K562 (cell line): ENCODE results near the gene BICDL1. TPM values are rescaled to one million over a fixed set of nuclear protein-coding genes. Genes with fewer than 3 reads are reported as not detected.

Source experiments
- ATAC-seq: fragments of 200-7000 bp; cut with Tn5 transposase; 3 replicates; pipeline ENCODE4 v1.9.1; 2020; ENCODE audit warnings: moderate library complexity
- BruUV-seq: library from RNA; stranded (reverse); fragments of 400-500 nt; replicated peaks from 2 replicates; lab custom pipeline; 2021; lab: Mats Ljungman, UMichigan
- CTCF ChIA-PET: fragments of 300-600 bp; formaldehyde crosslinking; extraction: SDS; loops from one replicate; lab custom pipeline; 2021; ENCODE audit warnings: low intra/inter-chr PET ratio; lab: Yijun Ruan, JAX
- POLR2A ChIA-PET: fragments of 300-600, 350-650 bp; sonication (Branson Sonifier 250); formaldehyde crosslinking; extraction: SDS; loops from one replicate; lab custom pipeline; 2021; ENCODE audit warnings: antibody characterized with exemption, inconsistent platforms; lab: Yijun Ruan, JAX
- DNase-seq, 4 experiments: peaks; one replicate each; pipeline versions ENCODE4 v3.0.0 to v3.0.0-alpha.2; 2011 to 2018; ENCODE audit warnings: low spot score in 3 of 4, mixed read lengths in 3 of 4; ENCODE audit errors: extremely low read depth in 1 of 4
- FAIRE-seq: peaks from 2 replicates; lab custom pipeline; 2011; peaks lifted over from hg19 to GRCh38; lab: Jason Lieb, UNC
- H2AFZ ChIP-seq: 2 replicates; pipeline ENCODE4 v1.6.0; 2011; ENCODE audit warnings: low read depth, low read length, control low read depth, inconsistent platforms
- H3K27ac ChIP-seq: fragments of 200-600 bp; 3 replicates; pipeline ENCODE4 v1.8.0; 2011; ENCODE audit warnings: low read depth, mild to moderate bottlenecking, control low read depth, inconsistent platforms, low read length, moderate library complexity, mixed read lengths; ENCODE audit errors: extremely low read depth
- H3K27me3 ChIP-seq, 2 experiments: fragments of 300-600 bp in 1 of 2; 2 replicates in 1 of 2; 3 replicates in 1 of 2; pipeline versions ENCODE4 v1.6.0 to v1.8.0; 2011; ENCODE audit warnings: inconsistent platforms in 2 of 2, low read length in 2 of 2, mild to moderate bottlenecking in 1 of 2, mixed read lengths in 1 of 2, moderate library complexity in 1 of 2; ENCODE audit not compliant: control insufficient read depth in 2 of 2, insufficient read depth in 2 of 2
- H3K36me3 ChIP-seq: fragments of 300-600 bp; 3 replicates; pipeline ENCODE4 v1.8.0; 2011; ENCODE audit warnings: mild to moderate bottlenecking, low read length, inconsistent platforms; ENCODE audit not compliant: control insufficient read depth, insufficient read depth
- H3K4me1 ChIP-seq, 2 experiments: fragments of 200-600 bp in 1 of 2; replicated peaks in 1 of 2; 2 replicates in 1 of 2; 3 replicates in 1 of 2; pipeline versions ENCODE4 v1.5.1 to v1.8.0; 2011; ENCODE audit warnings: inconsistent platforms in 2 of 2, low read length in 2 of 2, mild to moderate bottlenecking in 1 of 2, mixed read lengths in 1 of 2, moderate library complexity in 1 of 2; ENCODE audit not compliant: control insufficient read depth in 2 of 2, insufficient read depth in 2 of 2
- H3K4me2 ChIP-seq: 2 replicates; pipeline ENCODE4 v1.6.1; 2011; ENCODE audit warnings: low read length, control low read depth, inconsistent platforms, mixed read lengths; ENCODE audit not compliant: insufficient read depth
- H3K4me3 ChIP-seq: fragments of 200-600 bp; sonication (generic), shearing (Covaris generic); 2 replicates; pipeline ENCODE4 v1.5.1; 2016; ENCODE audit warnings: control low read depth, inconsistent platforms
- H3K79me2 ChIP-seq: fragments of 200-600 bp; 3 replicates; pipeline ENCODE4 v1.8.0; 2011; ENCODE audit warnings: low read length, inconsistent platforms; ENCODE audit not compliant: control insufficient read depth, insufficient read depth
- H3K9ac ChIP-seq, 2 experiments: 2 replicates each; pipeline versions ENCODE4 v1.6.0 to v1.6.1; 2011; ENCODE audit warnings: low read depth in 2 of 2, low read length in 2 of 2, control low read depth in 1 of 2, inconsistent platforms in 1 of 2, mild to moderate bottlenecking in 1 of 2, mixed read lengths in 1 of 2; ENCODE audit not compliant: insufficient read depth in 1 of 2
- H3K9me1 ChIP-seq: one replicate; pipeline ENCODE4 v1.6.0; 2011; ENCODE audit warnings: inconsistent platforms, mild to moderate bottlenecking, low read length, moderate library complexity; ENCODE audit not compliant: control insufficient read depth, insufficient read depth
- H3K9me3 ChIP-seq: replicated peaks from 2 replicates; pipeline ENCODE4 v1.5.1; 2011; ENCODE audit warnings: low read depth, low read length, inconsistent platforms; ENCODE audit not compliant: control insufficient read depth, insufficient read depth
- H4K20me1 ChIP-seq: replicated peaks from 2 replicates; pipeline ENCODE4 v1.6.1; 2011; ENCODE audit warnings: low read length, inconsistent platforms, mixed read lengths; ENCODE audit not compliant: control insufficient read depth, insufficient read depth
- FIP1L1 ChIP-seq: fragments of 200-400 bp; formaldehyde crosslinking; IDR thresholded peaks from 2 replicates; pipeline ENCODE4 v1.6.1; 2018; ENCODE audit warnings: mild to moderate bottlenecking, low read depth, low read length; ENCODE audit not compliant: poor library complexity, severe bottlenecking
- POLR2AphosphoS2 ChIP-seq: IDR thresholded peaks from 2 replicates; pipeline ENCODE4 v1.6.1; 2012; ENCODE audit warnings: low read length, improper control_type of control experiment
- POLR2G ChIP-seq: fragments of 200-400 bp; formaldehyde crosslinking; IDR thresholded peaks from 2 replicates; pipeline ENCODE4 v1.6.1; 2017; ENCODE audit warnings: low read depth, mild to moderate bottlenecking, antibody characterized with exemption, low read length, moderate library complexity
- RBM22 ChIP-seq: fragments of 200-400 bp; formaldehyde crosslinking; IDR thresholded peaks from 2 replicates; pipeline ENCODE4 v1.6.1; 2018; ENCODE audit warnings: low read length, low read depth; ENCODE audit not compliant: poor library complexity, severe bottlenecking
- RNF2 ChIP-seq: sonication (generic); IDR thresholded peaks from 2 replicates; pipeline ENCODE4 v1.6.1; 2016
- ZNF12 ChIP-seq: sonication (generic); formaldehyde crosslinking; IDR thresholded peaks from 2 replicates; pipeline ENCODE4 v1.4.0; 2020; ENCODE audit warnings: mild to moderate bottlenecking, missing genetic modification reagents
- WGBS: fragments of 100-300 bp; shearing (Covaris generic); methylation state at CpG from one replicate; pipeline ENCODE4 v1.1.6; 2016; ENCODE audit warnings: low coverage, mixed read lengths; ENCODE audit not compliant: insufficient coverage; ENCODE audit errors: missing lambda C conversion rate; 5-methylcytosine and 5-hydroxymethylcytosine counted together
- in situ Hi-C: fragments of 300-500 bp; cut with MboI; formaldehyde crosslinking; loops from 4 replicates; pipeline ENCODE4 v1.15.0; 2018; ENCODE audit warnings: inconsistent platforms, mixed read lengths
- intact Hi-C: fragments of 100-400 bp; cut with micrococcal nuclease; formaldehyde crosslinking; loops from 2 replicates; pipeline ENCODE4 v1.14.2; 2022
- polyA plus RNA-seq, 8 experiments: library from polyadenylated mRNA; depleted of rRNA in 4 of 8; stranded (reverse) in 5 of 8; unstranded in 3 of 8; fragments of >200 nt; fragmentation: Nextera tagmentation in 2 of 8; fragmentation: Illumina TruSeq in 1 of 8; extraction: Ambion mirVana in 2 of 8; extraction: Trizol in 1 of 8; gene quantifications; 2 replicates each; pipeline versions ENCODE4 v1.2.1 to v1.2.3, GENCODE V29; 2011 to 2014; ENCODE audit warnings: inconsistent platforms in 1 of 8, missing spikeins in 1 of 8
- total RNA-seq, 7 experiments: library from RNA; depleted of rRNA in 6 of 7; stranded (reverse); fragments of >200 nt in 6 of 7; fragmentation: Illumina TruSeq in 2 of 7; extraction: Trizol in 2 of 7; gene quantifications; 2 replicates each; pipeline versions ENCODE4 v1.2.1 to v1.2.3, GENCODE V29; 2011 to 2021; ENCODE audit warnings: low replicate concordance in 1 of 7
- TF ChIP-seq, protein P1 (sequence below): sonication (generic); formaldehyde crosslinking; IDR thresholded peaks from 2 replicates; pipeline ENCODE4 v1.8.1; 2023; ENCODE audit warnings: mild to moderate bottlenecking, missing genetic modification reagents

BICDL1 gene
- total and polyA plus RNA-seq, 9 of the 15 experiments (the other 6 are each of a cell fraction or from before 2014, with no cell fraction given): 0.06 to 2.0 (median 0.58) TPM

GRCh38 chr12:120092551-120093335, 103.7 kb downstream of the BICDL1 start:
- H3K4me2 ChIP-seq: no peak overlapping the region

More at GRCh38 chr12:120092551-120093335, 103.7 kb downstream of the BICDL1 start:
- H4K20me1 ChIP-seq: no peaks in the 10 kb centered on the region; the same call in none of the 2 replicates
- TF ChIP-seq ZNF12 (CRISPR knock-in tag): no peak
- TF ChIP-seq POLR2AphosphoS2: 0 out of 2 replicates have a peak, but pooled peaks have one; percentile 15
- TF ChIP-seq POLR2G: peak; percentile 14; the same call in 1 of the 2 replicates
- peak; percentile 24 for TF ChIP-seq FIP1L1
- TF ChIP-seq, protein P1, sequence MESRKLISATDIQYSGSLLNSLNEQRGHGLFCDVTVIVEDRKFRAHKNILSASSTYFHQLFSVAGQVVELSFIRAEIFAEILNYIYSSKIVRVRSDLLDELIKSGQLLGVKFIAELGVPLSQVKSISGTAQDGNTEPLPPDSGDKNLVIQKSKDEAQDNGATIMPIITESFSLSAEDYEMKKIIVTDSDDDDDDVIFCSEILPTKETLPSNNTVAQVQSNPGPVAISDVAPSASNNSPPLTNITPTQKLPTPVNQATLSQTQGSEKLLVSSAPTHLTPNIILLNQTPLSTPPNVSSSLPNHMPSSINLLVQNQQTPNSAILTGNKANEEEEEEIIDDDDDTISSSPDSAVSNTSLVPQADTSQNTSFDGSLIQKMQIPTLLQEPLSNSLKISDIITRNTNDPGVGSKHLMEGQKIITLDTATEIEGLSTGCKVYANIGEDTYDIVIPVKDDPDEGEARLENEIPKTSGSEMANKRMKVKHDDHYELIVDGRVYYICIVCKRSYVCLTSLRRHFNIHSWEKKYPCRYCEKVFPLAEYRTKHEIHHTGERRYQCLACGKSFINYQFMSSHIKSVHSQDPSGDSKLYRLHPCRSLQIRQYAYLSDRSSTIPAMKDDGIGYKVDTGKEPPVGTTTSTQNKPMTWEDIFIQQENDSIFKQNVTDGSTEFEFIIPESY: no peak
- no peak for TF ChIP-seq RNF2
- peak; percentile 2 for TF ChIP-seq RBM22
- TF ChIP-seq, all 486 proteins: peak for 4
- peaks cover 38% of the 10 kb centered on the region; the same call in 1 of the 3 replicates for H3K36me3 ChIP-seq
- no peaks in the 10 kb centered on the region for H3K79me2 ChIP-seq
- no peaks in the 10 kb centered on the region for H3K9me1 ChIP-seq
- BruUV-seq: no TSS peak
- in situ Hi-C loops: no loop called here
- DNase-seq (no peak), ATAC-seq (no peak), FAIRE-seq (no peak)
- H3K4me3 ChIP-seq: no peak overlapping the region
- peaks cover under 1 to 45% of the 10 kb centered on the region in 2 experiments; a peak in 2 of 5 replicates for H3K4me1 ChIP-seq
- no peak overlapping the region for H3K27ac ChIP-seq
- POLR2A ChIA-PET: interaction anchor here (1.1 to 1.8 kb wide), 2 partner anchors 12 to 15 kb away, joined by 3 to 7 read pairs; no protein-coding TSS in a partner anchor
- H3K9me3 ChIP-seq: no peaks in the 10 kb centered on the region
- peak overlapping the region in 1 of 2 experiments; percentile 58; a peak in 1 of 4 replicates for H3K9ac ChIP-seq
- CTCF ChIA-PET: no interaction called here
- WGBS: 83% methylated on average over 14 of the region's 23 CpGs
- H3K27me3 ChIP-seq: no peaks in the 10 kb centered on the region
- no peak overlapping the region for H2AFZ ChIP-seq
- intact Hi-C loops: no loop called here
